Activated CD8-positive, alpha-beta memory T cell treated with anti-CD3 and anti-CD28 coated beads, Interleukin-2, amount 50 U/mL, for 1 hour (primary cell): ENCODE data around the gene RBP5.

Experiments
- DNase-seq: peaks from one replicate; pipeline ENCODE4 v3.0.0-alpha.2; 2020; ENCODE audit errors: extremely low read depth

The RBP5 gene

DNA sequence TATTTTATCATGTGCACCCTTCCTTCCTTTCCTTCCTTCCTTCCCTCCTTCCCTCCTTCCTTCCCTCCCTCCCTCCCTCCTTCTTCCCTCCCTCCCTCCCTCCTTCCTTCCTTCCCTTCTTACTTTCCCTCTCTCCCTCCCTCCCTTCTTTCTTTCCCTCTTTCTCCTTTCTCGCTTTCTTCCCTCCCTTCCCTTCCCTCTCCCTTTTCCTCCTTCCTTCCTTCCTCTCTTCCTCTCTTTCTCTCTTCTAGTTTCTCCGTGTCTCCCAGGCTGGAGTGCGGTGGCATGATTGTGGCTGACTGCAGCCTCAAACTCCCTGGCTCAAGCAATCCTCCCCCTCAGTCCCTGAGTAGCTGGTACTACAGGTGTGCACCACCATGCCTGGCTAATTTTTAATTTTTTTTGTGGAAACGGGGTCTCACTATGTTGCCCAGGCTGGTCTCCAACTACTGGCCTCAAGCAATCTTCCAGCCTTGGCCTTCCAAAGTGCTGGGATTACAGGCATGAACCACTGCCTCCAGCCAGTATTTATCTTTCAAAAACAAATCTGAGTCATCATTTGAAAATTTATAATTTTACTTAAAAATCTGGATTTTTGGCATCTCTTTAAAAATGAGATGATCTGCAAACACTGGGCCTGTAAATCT lies 27.5 kb downstream of the RBP5 start:
- DNase-seq = no peak

- DNase-seq = no peak
Observed at GRCh38 chr12:7100239-7100638, 28.4 kb downstream of the RBP5 start.

DNA sequence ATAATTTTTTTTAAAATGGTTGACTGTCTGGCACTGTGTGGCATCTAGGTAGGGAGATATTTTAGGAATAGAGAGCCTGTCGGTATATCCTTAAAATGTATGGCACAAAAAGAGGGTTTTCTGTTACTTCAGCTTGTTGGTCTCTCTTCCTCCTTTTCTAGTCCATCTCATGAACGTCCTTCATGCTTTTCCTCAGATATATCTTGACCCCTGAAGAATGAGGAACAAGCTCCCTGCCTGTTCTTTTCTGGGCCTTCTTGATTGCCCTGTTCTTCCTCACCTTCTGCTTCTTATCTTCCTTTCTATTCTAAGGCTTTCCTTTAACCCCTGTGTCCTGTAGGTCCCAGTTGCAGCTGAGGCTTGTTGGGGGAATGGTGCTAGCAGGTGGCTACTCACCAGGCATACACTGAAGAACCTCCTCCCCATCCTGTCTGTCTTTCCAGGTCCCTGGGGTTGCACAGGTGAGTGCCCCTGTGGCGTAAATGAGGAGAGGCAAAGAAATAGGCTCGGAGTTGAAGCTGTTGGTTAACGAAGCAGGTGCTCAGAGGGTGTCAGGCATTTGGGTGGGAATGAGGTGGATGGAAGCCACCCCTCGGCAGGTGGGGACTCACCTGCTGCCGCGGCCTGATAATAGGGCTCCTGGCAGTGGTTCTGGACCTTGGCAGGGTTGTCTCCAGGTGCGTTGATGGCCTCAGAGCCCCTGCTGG lies 29.2 kb downstream of the RBP5 start:
- no peak for DNase-seq

DNA sequence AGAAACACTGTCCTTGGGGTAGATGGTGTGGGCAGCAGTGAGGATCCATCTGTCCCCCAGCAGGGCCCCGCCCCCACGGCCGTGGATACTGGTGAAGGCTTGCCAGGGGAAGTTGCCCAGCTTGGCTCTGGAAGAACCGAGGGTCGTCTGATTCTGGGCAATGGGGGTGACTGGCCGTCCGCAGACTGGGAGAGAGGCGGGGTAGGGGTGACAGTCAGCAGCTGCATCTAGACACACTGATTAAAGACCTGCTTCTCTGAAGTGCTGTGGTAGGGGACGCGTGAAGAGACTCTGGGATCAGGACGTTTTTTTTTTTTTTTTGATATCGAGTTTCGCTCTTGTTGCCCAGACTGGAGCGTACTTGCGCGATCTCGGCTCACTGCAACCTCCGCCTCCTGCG lies 31.7 kb downstream of the RBP5 start:
- no peak for DNase-seq

- no peak for DNase-seq
Observed at GRCh38 chr12:7096006-7096932, 32.4 kb downstream of the RBP5 start.

DNA sequence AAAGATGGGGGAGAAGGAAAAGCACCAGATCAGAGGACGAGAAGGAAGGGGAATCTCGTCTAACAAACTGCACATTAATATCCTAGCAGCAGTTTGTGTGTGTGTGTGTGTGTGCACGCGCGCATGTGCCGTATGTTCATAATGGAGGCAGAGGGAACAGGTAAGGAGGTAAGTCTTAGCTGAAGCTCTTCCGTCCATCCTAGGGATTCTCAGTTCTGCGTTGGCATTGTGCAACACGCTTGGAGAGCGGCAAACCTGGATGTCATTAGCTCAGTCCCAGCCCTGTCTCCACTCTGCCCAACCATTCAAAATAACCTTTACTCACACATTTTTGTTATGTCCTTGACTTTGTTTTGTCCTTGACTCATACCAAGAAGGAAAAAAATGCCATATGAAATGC lies 34.8 kb downstream of the RBP5 start:
- no peak for DNase-seq

GRCh38 chr12:7093486-7093885 lies 35.2 kb downstream of the RBP5 start:
- DNase-seq = no peak

- no peak for DNase-seq
Observed at GRCh38 chr12:7092986-7093460, 35.7 kb downstream of the RBP5 start.

GRCh38 chr12:7092229-7092985 lies 36.3 kb downstream of the RBP5 start, which contains the start of gene C1R:
Gene C1R (minus strand): TSS chr12:7092445. CDS start chr12:7092388, 57 bp downstream.
- DNase-seq = peak; percentile 21

DNA sequence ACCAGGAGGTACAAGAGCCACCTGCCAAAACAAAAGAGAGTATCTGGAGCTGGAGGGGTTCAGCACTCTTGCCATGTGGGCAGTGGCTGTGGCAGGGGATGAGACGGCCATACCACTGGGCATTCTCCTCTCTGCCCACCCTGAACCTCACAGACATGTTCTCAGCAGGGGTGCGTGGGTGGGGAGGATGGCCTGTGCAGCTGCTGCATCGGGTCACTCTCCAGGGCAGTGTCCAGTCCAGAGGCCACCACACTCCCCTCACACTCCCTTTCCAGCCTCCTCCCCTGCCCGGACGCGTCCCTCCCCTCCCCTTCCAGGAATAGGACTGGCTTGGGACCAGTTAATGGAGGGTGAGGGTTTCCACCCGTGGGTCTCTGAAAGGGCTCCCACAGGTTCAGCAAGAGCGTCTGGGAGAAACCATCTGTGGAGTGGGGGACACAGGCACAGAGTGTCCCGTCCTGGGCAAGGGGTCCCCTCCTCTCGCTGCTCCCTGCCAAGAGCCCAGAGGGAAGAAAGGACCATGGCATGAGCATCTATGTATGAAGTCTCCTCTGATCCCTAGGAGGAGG lies 36.9 kb downstream of the RBP5 start:
- no peak for DNase-seq

- DNase-seq = no peak
Observed at GRCh38 chr12:7091171-7091570, 37.5 kb downstream of the RBP5 start.

- no peak for DNase-seq
Observed at GRCh38 chr12:7090222-7090998, 38.3 kb downstream of the RBP5 start.

- DNase-seq = no peak
Observed at GRCh38 chr12:7089196-7089871, 39.4 kb downstream of the RBP5 start.

- DNase-seq = no peak
Observed at GRCh38 chr12:7083125-7083524, 45.6 kb downstream of the RBP5 start.

DNA sequence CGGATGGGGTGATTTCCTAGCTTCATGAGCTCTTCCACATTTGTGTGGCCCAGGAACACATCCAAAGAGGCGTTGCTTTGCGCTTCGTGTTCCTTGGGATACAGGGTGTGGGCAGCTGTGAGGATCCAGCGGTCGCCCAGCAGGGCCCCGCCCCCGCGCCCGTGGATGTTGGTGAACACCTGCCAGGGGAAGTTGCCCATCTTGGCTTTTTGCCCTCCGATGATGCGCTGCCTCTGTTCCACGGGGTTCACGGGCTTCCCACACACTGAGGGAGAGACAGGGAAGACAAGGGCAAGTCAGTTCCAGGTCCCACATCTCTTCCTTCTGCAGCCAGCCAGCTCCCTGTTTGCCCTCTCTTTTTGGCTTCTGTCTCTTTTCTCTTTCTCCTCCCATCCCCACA lies 47.7 kb downstream of the RBP5 start:
- DNase-seq = no peak

DNA sequence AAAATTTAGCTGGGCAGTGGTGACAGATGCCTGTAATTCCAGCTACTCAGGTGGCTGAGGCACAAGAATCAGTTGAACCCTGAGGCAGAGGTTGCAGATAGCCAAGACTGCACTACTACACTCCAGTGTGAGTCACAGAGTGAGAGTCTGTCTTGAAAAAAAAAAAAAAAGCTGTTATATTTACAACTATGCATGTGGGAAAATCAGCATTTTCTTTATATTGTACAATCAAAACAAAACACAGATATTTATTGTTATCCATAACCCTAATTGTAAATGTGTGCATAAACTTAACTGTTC lies 48.9 kb downstream of the RBP5 start:
- DNase-seq = no peak

GRCh38 chr12:7078163-7078562 lies 50.5 kb downstream of the RBP5 start:
- no peak for DNase-seq

DNA sequence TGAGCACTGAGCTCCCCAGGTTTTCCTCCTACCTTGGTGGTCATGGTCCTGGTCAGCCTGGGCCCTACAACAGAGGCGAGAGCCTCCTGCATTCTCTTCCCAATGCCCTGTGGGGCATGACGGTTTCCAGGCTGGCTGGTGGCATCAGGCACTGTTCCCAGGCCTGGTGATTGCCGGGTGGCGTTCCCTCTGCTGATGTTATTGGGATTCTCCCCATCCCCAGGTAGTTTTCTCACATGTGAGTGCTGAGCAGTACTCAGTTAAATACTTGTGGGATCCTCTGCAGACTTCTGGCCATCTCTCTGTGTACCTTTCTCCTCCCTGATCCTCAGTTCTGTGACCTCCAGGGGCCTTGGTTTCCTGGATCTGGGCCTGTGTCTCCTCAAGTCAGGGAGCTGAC lies 52.2 kb downstream of the RBP5 start:
- DNase-seq = no peak

GRCh38 chr12:7075939-7076338 lies 52.8 kb downstream of the RBP5 start:
- DNase-seq = no peak

DNA sequence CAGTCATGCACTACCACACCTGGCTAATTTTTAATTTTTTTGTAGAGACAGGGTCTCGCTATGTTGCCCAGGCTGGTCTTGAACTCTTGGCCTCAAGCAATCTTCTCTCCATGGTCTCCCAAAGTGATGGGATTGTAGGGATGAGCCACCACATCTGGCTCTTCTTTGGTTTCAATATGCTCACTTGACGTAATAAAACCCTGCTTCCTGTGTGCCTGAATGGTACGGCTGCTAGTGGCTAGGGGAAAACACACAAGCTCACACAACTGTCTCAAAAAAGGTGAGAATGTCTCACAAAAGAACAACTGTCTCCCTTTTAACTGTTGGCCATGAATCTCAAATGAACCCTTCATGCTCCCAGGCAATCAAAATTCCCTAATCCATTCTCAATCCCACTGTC lies 53.2 kb downstream of the RBP5 start:
- DNase-seq = no peak
